OCI-LY7 (cell line): Measurements from ENCODE around the gene C2orf72. TPM values are rescaled to one million over a fixed set of nuclear protein-coding genes. Genes with fewer than 3 reads are reported as not detected.

Experiments
- BruUV-seq: library from RNA; stranded (reverse); fragments of 400-500 nt; replicated peaks from 2 replicates; lab custom pipeline; 2021; lab: Mats Ljungman, UMichigan
- CTCF ChIA-PET: fragments of 300-600 bp; sonication (Branson Sonifier 250); formaldehyde crosslinking; loops from one replicate; lab custom pipeline; 2022; ENCODE audit warnings: antibody characterized with exemption; ENCODE audit not compliant: unreplicated experiment; lab: Charles Lee
- POLR2A ChIA-PET: fragments of 300-600 bp; sonication (Branson Sonifier 250); formaldehyde crosslinking; loops from one replicate; lab custom pipeline; 2022; ENCODE audit warnings: antibody characterized with exemption; lab: Charles Lee
- DNase-seq: peaks from one replicate; pipeline ENCODE4 v3.0.0-alpha.2; 2015; ENCODE audit warnings: low spot score
- H2AFZ ChIP-seq: fragments of 200-600 bp; sonication (generic), shearing (Covaris generic); 2 replicates; pipeline ENCODE4 v1.6.1; 2014; ENCODE audit warnings: mild to moderate bottlenecking, antibody characterized with exemption, low read length, moderate library complexity
- H3K27ac ChIP-seq: fragments of 200-600 bp; sonication (generic); 2 replicates; pipeline ENCODE4 v1.5.1; 2014; ENCODE audit warnings: mixed run types, low read depth, mild to moderate bottlenecking, moderate library complexity, low read length, inconsistent platforms; ENCODE audit not compliant: poor library complexity, severe bottlenecking
- H3K36me3 ChIP-seq: fragments of 200-600 bp; sonication (generic); 2 replicates; pipeline ENCODE4 v1.6.1; 2014; ENCODE audit warnings: mild to moderate bottlenecking, antibody characterized with exemption, low read length, moderate library complexity, mixed read lengths; ENCODE audit not compliant: insufficient read depth
- H3K4me1 ChIP-seq: fragments of 200-600 bp; sonication (generic); 2 replicates; pipeline ENCODE4 v1.5.1; 2014; ENCODE audit warnings: mild to moderate bottlenecking, low read length; ENCODE audit not compliant: insufficient read depth, poor library complexity, severe bottlenecking
- H3K4me2 ChIP-seq: fragments of 200-600 bp; sonication (generic); 2 replicates; pipeline ENCODE4 v1.6.1; 2014; ENCODE audit warnings: mild to moderate bottlenecking, low read length
- H3K4me3 ChIP-seq: fragments of 200-600 bp; sonication (generic); 2 replicates; pipeline ENCODE4 v1.5.1; 2014; ENCODE audit warnings: mild to moderate bottlenecking, low read depth, low read length; ENCODE audit not compliant: poor library complexity, severe bottlenecking
- H3K79me2 ChIP-seq: fragments of 200-600 bp; sonication (generic); 2 replicates; pipeline ENCODE4 v1.6.1; 2016; ENCODE audit warnings: low read depth, mild to moderate bottlenecking, low read length, moderate library complexity, mixed read lengths; ENCODE audit not compliant: insufficient read depth
- H3K9me2 ChIP-seq: fragments of 200-600 bp; sonication (generic); 2 replicates; pipeline ENCODE4 v1.6.1; 2016; ENCODE audit warnings: mild to moderate bottlenecking, low read length, mixed read lengths; ENCODE audit not compliant: insufficient read depth
- H3K9me3 ChIP-seq: fragments of 200-600 bp; sonication (generic); 2 replicates; pipeline ENCODE4 v1.6.1; 2014; ENCODE audit warnings: mild to moderate bottlenecking, mixed run types, low read length, mixed read lengths
- H4K20me1 ChIP-seq: fragments of 200-600 bp; sonication (generic); 2 replicates; pipeline ENCODE4 v1.6.1; 2014; ENCODE audit warnings: mild to moderate bottlenecking, antibody characterized with exemption, low read length, moderate library complexity, mixed read lengths; ENCODE audit not compliant: insufficient read depth
- EZH2phosphoT487 ChIP-seq: fragments of 200-600 bp; sonication (generic); IDR thresholded peaks from 2 replicates; pipeline ENCODE4 v1.6.1; 2018; ENCODE audit warnings: low read depth, borderline replicate concordance, mild to moderate bottlenecking, mixed run types, antibody characterized with exemption, low read length, moderate library complexity, mixed read lengths
- intact Hi-C: fragments of 100-400 bp; cut with micrococcal nuclease; formaldehyde crosslinking; loops from one replicate; pipeline ENCODE4 v1.10.0; 2022; ENCODE audit not compliant: unreplicated experiment
- total RNA-seq, 2 experiments: library from RNA; depleted of rRNA in 1 of 2; stranded (reverse); fragments of >200 nt in 1 of 2; shearing (Covaris generic) in 1 of 2; gene quantifications; 2 replicates each; pipeline ENCODE4 v1.2.3, GENCODE V29; 2014 to 2022
- TF ChIP-seq, protein P1 (sequence below): fragments of 200-600 bp; sonication (generic); conservative IDR thresholded peaks from 2 replicates; pipeline ENCODE4 v1.5.1; 2014; ENCODE audit warnings: mild to moderate bottlenecking, antibody characterized with exemption, low read length, moderate library complexity, mixed read lengths

The C2orf72 gene
- total RNA-seq, 2 experiments from 2014 or later = not detected

DNA sequence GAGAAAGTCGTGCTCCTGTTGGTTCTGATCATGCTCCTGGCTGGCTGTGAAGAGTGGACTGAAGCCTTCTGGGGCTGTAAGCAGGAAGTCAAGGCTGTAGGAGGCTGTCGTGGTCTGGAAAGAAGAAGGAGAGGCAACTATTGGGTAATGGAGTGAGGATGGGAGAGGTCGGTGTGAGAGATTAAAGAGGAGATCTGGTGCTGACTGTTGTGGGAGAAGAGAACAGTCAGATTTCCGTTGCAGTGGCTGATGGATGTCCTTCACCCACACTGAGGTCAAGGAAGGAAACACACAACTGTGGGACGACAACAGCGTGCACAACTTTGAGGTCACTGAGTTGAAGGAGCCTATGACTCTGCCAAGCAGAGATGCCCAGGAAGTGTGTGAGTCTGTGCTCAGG is 16.5 kb downstream of the C2orf72 start:
- no peaks in the 10 kb centered on the region; the same call in 1 of the 2 replicates for H3K36me3 ChIP-seq
- no TSS peak for BruUV-seq
- TF ChIP-seq, protein P1, sequence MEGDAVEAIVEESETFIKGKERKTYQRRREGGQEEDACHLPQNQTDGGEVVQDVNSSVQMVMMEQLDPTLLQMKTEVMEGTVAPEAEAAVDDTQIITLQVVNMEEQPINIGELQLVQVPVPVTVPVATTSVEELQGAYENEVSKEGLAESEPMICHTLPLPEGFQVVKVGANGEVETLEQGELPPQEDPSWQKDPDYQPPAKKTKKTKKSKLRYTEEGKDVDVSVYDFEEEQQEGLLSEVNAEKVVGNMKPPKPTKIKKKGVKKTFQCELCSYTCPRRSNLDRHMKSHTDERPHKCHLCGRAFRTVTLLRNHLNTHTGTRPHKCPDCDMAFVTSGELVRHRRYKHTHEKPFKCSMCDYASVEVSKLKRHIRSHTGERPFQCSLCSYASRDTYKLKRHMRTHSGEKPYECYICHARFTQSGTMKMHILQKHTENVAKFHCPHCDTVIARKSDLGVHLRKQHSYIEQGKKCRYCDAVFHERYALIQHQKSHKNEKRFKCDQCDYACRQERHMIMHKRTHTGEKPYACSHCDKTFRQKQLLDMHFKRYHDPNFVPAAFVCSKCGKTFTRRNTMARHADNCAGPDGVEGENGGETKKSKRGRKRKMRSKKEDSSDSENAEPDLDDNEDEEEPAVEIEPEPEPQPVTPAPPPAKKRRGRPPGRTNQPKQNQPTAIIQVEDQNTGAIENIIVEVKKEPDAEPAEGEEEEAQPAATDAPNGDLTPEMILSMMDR = no peak
- no peak for TF ChIP-seq EZH2phosphoT487
- H3K27ac ChIP-seq = no peak overlapping the region
- no peak overlapping the region for H3K4me2 ChIP-seq
- peaks cover 16% of the 10 kb centered on the region for H4K20me1 ChIP-seq
- no peaks in the 10 kb centered on the region for H3K9me2 ChIP-seq
- CTCF ChIA-PET = no interaction called here
- peaks cover 21% of the 10 kb centered on the region for H3K79me2 ChIP-seq
- POLR2A ChIA-PET = interaction anchor here (0.7 kb wide), 1 partner anchor 156 kb away, joined by 6 read pairs; no protein-coding TSS in a partner anchor
- H3K4me1 ChIP-seq = peaks cover 19% of the 10 kb centered on the region
- no peaks in the 10 kb centered on the region for H3K9me3 ChIP-seq
- no peak overlapping the region; the same call in 1 of the 2 replicates for H2AFZ ChIP-seq
- no peak overlapping the region for H3K4me3 ChIP-seq
- intact Hi-C loops = no loop called here
- no peak for DNase-seq

DNA sequence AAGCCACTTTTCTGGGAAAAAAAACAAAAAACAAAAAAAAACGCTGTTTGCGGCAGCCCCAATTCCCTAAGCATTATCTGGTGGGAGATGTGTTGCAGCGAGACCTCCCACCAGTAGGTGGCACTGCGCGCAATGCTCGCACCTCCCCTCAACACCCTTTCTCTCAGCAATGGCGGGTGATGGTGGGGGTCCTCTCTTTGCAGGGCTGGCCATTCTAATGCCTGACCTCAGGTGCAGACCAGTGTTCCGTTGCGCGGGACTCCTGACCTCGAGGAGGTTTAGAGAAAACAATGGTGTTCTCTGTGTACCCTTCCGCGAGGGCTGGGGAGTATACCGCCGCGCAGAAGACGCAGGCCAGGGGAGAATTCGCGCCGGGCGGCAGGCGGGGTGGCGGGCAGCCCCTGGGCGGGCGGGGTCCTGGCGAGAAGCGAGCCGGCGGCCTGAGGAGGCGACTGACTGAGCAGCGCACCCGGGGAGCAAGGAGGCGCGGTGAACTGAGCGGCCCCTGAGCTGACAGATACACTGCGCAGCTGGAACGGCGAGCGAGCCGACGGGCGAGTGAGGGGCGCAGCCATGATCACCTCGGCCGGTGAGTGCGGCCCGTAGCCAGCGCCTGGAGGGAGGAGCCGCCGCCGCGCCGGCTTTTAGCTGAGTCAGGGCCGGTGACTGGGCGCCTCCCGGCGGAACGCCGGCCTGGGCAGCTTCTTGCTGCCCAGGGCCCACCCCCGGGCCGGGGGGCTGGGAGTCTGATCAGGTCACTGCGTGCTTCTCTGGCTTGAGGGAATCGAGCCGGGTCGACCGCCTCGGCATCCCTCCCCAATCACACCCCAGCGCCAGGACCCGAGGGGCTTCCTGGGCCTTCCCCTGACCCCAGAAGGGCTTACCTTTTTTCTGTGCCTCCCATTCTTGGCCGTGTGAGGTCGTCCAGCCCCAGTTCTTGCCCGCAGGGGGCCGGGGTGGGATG is 19.4 kb downstream of the C2orf72 start, which contains the start of gene PSMD1:
Gene PSMD1, plus strand, starts transcription at position 415 of the 964 bp plus-strand sequence. Its CDS starts 159 bp downstream, at position 574.
- Histone ChIP-seq H3K36me3 (peaks cover 24% of the 10 kb centered on the region), H3K27ac (peak within 1 kb of the TSS; percentile 47), H3K4me1 (peaks cover 33% of the 10 kb centered on the region), H4K20me1 (peaks cover 27% of the 10 kb centered on the region), H3K9me3 (no peaks in the 10 kb centered on the region), H3K79me2 (peaks cover 48% of the 10 kb centered on the region), H2AFZ (peak within 1 kb of the TSS; percentile 59), H3K9me2 (no peaks in the 10 kb centered on the region), H3K4me2 (peak within 1 kb of the TSS; percentile 92), H3K4me3 (peak within 1 kb of the TSS; percentile 99)
- no peak for TF ChIP-seq EZH2phosphoT487
- TF ChIP-seq, protein P1 = peak; percentile 94
- intact Hi-C loops = no loop called here
- ChIA-PET CTCF (interaction anchor here (0.6 to 0.7 kb wide), 3 partner anchors 45 to 831 kb away, joined by 3 to 6 read pairs (median 5); partner anchors contain the start of gene SP140), POLR2A (interaction anchor here (0.5 to 1.9 kb wide), 2 partner anchors 13 to 150 kb away, joined by 3 to 5 read pairs; no protein-coding TSS in a partner anchor)
- peak; percentile 95 for DNase-seq
- no TSS peak for BruUV-seq
